ENCODE data around the gene CRTC3.
A peak's percentile ranks its signal among the peaks of the same experiment; 100 is the strongest.
"Not testable (repeated sequence)": the region's sequence is repeated elsewhere in the genome, so short reads cannot be mapped to it uniquely, and the experiment has no call there.

CRTC3 gene, protein sequence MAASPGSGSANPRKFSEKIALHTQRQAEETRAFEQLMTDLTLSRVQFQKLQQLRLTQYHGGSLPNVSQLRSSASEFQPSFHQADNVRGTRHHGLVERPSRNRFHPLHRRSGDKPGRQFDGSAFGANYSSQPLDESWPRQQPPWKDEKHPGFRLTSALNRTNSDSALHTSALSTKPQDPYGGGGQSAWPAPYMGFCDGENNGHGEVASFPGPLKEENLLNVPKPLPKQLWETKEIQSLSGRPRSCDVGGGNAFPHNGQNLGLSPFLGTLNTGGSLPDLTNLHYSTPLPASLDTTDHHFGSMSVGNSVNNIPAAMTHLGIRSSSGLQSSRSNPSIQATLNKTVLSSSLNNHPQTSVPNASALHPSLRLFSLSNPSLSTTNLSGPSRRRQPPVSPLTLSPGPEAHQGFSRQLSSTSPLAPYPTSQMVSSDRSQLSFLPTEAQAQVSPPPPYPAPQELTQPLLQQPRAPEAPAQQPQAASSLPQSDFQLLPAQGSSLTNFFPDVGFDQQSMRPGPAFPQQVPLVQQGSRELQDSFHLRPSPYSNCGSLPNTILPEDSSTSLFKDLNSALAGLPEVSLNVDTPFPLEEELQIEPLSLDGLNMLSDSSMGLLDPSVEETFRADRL

GRCh38 chr15:90529371-90530249 is at the start of gene CRTC3:
CRTC3 (plus strand) TSS chr15:90529923; CDS start chr15:90530072, 149 bp downstream.
- DNase-seq = peak; percentile 43

DNA sequence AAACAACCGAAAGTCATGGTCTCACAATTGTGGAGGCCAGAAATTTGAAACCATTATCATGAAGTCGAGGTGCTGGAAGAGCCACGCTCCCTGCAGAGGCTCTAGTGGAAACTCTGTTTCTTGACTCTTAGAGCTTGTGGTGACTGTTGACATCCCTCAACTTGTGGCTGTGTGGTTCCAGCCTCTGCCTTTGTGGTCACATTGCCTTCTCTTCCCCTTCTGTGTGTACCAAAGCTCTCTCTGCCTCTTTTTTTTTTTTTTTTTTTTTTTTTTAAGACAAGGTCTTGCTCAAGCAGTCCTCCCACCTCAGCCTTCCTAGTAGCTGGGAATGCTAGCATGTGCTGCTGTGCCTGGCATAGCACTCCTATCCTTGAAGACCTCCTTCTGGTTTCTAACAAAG is 48.7 kb upstream of the CRTC3 start:
- peak; percentile 10 for DNase-seq

GRCh38 chr15:90482124-90483011 is 47.4 kb upstream of the CRTC3 start:
- DNase-seq = peak; percentile 13

- no peak for DNase-seq
These were observed 46.8 kb upstream of the CRTC3 start for GRCh38 chr15:90483012-90483307.

DNA sequence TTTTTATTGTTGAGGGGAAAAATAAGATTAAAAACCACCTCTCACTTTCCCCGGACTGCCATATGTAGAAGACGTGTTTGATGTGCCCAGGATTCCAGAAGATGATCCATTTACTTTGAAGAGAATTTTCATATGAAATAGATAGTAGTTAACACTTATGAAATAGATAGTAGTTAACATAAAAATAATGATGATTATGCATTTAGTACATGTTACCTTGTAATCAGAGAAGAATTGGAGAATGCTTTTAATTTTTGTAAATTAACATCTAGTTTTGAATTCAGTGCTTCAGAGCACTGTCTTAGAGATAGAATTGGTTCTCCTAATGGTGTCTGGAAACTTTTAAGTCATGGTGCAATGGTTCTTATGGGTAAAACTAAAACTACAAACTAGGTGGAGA is 46.1 kb upstream of the CRTC3 start:
- no peak for DNase-seq

DNA sequence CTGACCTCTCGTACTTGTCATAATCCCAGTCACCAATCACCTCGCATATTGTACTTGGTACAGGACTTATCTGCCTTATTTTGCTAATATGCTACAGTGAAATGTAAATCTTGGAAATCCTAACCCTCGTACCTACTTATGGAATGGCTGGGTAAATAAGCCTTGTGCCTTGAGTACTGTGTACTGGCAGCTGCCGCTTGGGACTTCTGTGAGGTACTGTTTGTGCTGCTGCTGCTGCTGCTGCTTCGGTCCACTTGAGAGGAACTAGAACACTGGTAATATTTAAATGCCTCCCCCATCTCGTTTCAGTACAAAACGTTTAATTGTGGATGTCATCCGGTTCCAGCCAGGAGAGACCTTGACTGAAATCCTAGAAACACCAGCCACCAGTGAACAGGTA is 42.5 kb upstream of the CRTC3 start:
- DNase-seq = no peak

- DNase-seq = no peak
These were observed 40.2 kb upstream of the CRTC3 start for GRCh38 chr15:90489514-90489913.

- no peak for DNase-seq
These were observed 39.8 kb upstream of the CRTC3 start for GRCh38 chr15:90489944-90490343.

GRCh38 chr15:90493647-90494046 is 36.1 kb upstream of the CRTC3 start:
- no peak for DNase-seq

GRCh38 chr15:90495067-90495466 is 34.7 kb upstream of the CRTC3 start:
- no peak for DNase-seq

DNA sequence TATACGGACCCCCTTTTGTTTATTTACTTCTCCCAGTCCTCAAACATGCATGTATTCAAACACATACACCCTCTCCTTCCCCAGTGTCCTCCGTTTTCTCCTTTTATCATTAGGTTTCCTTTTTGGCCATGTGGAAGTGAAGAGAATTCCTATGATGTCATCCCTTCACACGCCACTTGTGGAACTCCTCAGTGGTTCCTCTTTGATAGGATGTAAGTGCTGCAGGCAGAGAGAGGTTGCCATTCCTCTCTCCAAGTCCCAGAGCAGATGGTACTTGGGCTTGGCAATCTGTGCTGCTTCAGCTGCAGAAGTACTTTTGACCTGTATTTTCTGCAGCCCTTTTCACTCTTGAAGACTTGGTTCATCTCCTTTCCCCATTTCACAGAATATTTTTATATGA is 32.9 kb upstream of the CRTC3 start:
- no peak for DNase-seq

DNA sequence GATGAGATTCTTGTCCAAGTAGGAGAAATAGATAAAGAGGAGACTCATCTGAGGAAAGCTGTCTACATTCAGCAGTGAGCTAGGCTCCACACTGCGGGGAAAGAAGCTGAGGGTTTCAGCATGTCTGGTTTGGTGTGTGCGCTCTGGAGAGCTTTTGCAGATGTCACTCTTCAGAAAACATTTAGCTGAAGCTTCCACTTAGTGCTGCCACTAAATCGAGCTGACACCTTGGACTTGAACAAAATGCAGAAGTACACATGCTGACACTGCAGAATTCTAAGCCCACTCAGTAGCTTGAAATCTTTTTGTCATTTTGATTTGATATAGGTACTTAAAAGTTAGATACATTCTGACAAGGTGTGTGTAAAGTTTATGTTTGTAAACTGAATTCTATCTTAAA is 32.3 kb upstream of the CRTC3 start:
- no peak for DNase-seq

- no peak for DNase-seq
These were observed 31.8 kb upstream of the CRTC3 start for GRCh38 chr15:90497912-90498311.

GRCh38 chr15:90500171-90500570 is 29.6 kb upstream of the CRTC3 start:
- DNase-seq = no peak

- no peak for DNase-seq
These were observed 27.8 kb upstream of the CRTC3 start for GRCh38 chr15:90501898-90502297.

DNA sequence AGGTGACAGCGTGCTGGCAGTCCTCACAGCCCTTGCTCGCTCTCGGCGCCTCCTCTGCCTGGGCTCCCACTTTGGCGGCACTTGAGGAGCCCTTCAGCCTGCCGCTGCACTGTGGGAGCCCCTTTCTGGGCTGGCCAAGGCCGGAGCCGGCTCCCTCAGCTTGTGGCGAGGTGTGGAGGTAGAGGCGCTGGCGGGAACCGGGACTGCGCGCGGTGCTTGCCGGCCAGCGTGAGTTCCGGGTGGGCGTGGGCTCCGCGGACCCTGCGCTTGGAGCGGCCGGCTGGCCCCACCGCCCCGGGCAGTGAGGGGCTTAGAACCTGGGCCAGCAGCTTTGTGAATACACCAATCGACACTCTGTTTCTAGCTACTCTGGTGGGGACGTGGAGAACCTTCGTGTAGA is 18.9 kb upstream of the CRTC3 start:
- not testable (repeated sequence) for DNase-seq

GRCh38 chr15:90511211-90511618 is 18.5 kb upstream of the CRTC3 start:
- DNase-seq = not testable (repeated sequence)

GRCh38 chr15:90512276-90512675 is 17.4 kb upstream of the CRTC3 start:
- DNase-seq = no peak

- DNase-seq = no peak
These were observed 16.7 kb upstream of the CRTC3 start for GRCh38 chr15:90512981-90513380.

GRCh38 chr15:90513448-90513847 is 16.3 kb upstream of the CRTC3 start:
- no peak for DNase-seq

GRCh38 chr15:90513893-90514292 is 15.8 kb upstream of the CRTC3 start:
- not testable (repeated sequence) for DNase-seq

- DNase-seq = no peak
These were observed 10.0 kb upstream of the CRTC3 start for GRCh38 chr15:90519688-90520087.

DNA sequence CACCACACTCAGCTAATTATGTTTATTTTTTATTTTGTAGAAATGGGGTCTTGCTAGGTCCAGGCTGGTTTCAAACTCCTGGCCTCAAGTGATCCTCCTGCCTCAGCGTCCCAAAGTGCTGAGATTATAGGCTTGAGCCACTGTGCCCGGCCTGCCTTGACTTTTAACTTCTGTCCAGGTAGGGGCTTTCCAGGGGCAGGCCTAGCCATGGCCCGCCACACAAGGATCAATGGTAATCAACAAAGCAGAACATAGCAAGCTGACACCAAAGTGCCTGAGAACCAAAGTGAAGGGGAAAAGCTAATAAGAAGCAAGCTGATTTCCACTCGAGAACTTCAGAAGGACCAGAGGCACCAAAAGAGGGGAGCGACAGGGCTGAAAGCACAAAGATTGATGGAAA is 9.4 kb upstream of the CRTC3 start:
- DNase-seq = no peak

Data from activated CD4-positive, alpha-beta T cell treated with anti-CD3 and anti-CD28 coated beads for 1 hour (primary cell).